PC-9 (cell line): ENCODE measurements around the gene METTL27. TPM values are rescaled to one million over a fixed set of nuclear protein-coding genes. Genes with fewer than 3 reads are reported as not detected.

Experiments used
- BruUV-seq: library from RNA; stranded (reverse); fragments of 400-500 nt; replicated peaks from 2 replicates; lab custom pipeline; 2021; lab: Mats Ljungman, UMichigan
- CTCF ChIA-PET: fragments of 300-600 bp; sonication (Branson Sonifier 250); formaldehyde crosslinking; loops from one replicate; lab custom pipeline; 2022; ENCODE audit warnings: antibody characterized with exemption; lab: Charles Lee
- POLR2A ChIA-PET: fragments of 300-600 bp; sonication (Branson Sonifier 250); formaldehyde crosslinking; loops from one replicate; lab custom pipeline; 2022; ENCODE audit warnings: antibody characterized with exemption; ENCODE audit not compliant: unreplicated experiment; lab: Charles Lee
- DNase-seq, 2 experiments: peaks; one replicate each; pipeline versions ENCODE4 v3.0.0 to v3.0.0-alpha.2; 2015 to 2022; ENCODE audit warnings: mixed read lengths in 1 of 2
- H2AFZ ChIP-seq: fragments of 200-600 bp; sonication (generic); 2 replicates; pipeline ENCODE4 v1.8.1; 2017; ENCODE audit warnings: antibody characterized with exemption
- H3F3A ChIP-seq: fragments of 200-600 bp; sonication (generic); 2 replicates; pipeline ENCODE4 v1.8.1; 2017; ENCODE audit warnings: antibody characterized with exemption, mild to moderate bottlenecking, low read depth; ENCODE audit not compliant: insufficient read depth
- H3K27ac ChIP-seq: fragments of 200-600 bp; sonication (generic); 2 replicates; pipeline ENCODE4 v1.6.1; 2016; ENCODE audit warnings: mixed run types
- H3K27me3 ChIP-seq: fragments of 200-600 bp; sonication (generic); 2 replicates; pipeline ENCODE4 v1.6.1; 2016; ENCODE audit warnings: low read depth, mixed run types; ENCODE audit not compliant: insufficient read depth
- H3K36me3 ChIP-seq: fragments of 200-600 bp; sonication (generic); 2 replicates; pipeline ENCODE4 v1.6.1; 2016; ENCODE audit warnings: low read depth, mixed run types
- H3K4me1 ChIP-seq: fragments of 200-600 bp; sonication (generic); replicated peaks from 2 replicates; pipeline ENCODE4 v1.6.1; 2016; ENCODE audit warnings: mixed run types; ENCODE audit not compliant: insufficient read depth
- H3K4me2 ChIP-seq: fragments of 200-600 bp; sonication (generic); 2 replicates; pipeline ENCODE4 v1.6.1; 2017; ENCODE audit warnings: mixed run types
- H3K4me3 ChIP-seq: fragments of 200-600 bp; sonication (generic); 2 replicates; pipeline ENCODE4 v1.6.1; 2016; ENCODE audit warnings: mixed run types
- H3K79me2 ChIP-seq: fragments of 200-600 bp; sonication (generic); 2 replicates; pipeline ENCODE4 v1.6.1; 2017; ENCODE audit warnings: low read depth, mixed run types
- H3K9me2 ChIP-seq: fragments of 200-600 bp; sonication (generic); 2 replicates; pipeline ENCODE4 v1.8.1; 2017; ENCODE audit warnings: mild to moderate bottlenecking; ENCODE audit not compliant: insufficient read depth
- H3K9me3 ChIP-seq: fragments of 200-600 bp; sonication (generic); 2 replicates; pipeline ENCODE4 v1.8.1; 2016; ENCODE audit warnings: low read depth; ENCODE audit not compliant: insufficient read depth
- H4K20me1 ChIP-seq: fragments of 200-600 bp; sonication (generic); 2 replicates; pipeline ENCODE4 v1.8.1; 2017; ENCODE audit not compliant: insufficient read depth
- EZH2 ChIP-seq: fragments of 200-600 bp; sonication (generic); IDR thresholded peaks from 2 replicates; pipeline ENCODE4 v1.8.0; 2017; ENCODE audit warnings: antibody characterized with exemption, low read depth
- intact Hi-C: fragments of 100-400 bp; cut with micrococcal nuclease; formaldehyde crosslinking; loops from one replicate; pipeline ENCODE4 v1.10.0; 2022; ENCODE audit not compliant: unreplicated experiment
- total RNA-seq: library from RNA; stranded (reverse); gene quantifications from 2 replicates; pipeline ENCODE4 v1.2.3, GENCODE V29; 2021
- TF ChIP-seq, protein P1 (sequence below): fragments of 200-600 bp; sonication (generic); conservative IDR thresholded peaks from 2 replicates; pipeline ENCODE4 v1.6.1; 2017; ENCODE audit warnings: mixed run types, antibody characterized with exemption, mild to moderate bottlenecking, moderate library complexity

METTL27 gene
- total RNA-seq, 1 experiment from 2014 or later: 23.2 TPM

GRCh38 chr7:73828107-73828803 is 14.1 kb downstream of the METTL27 start:
- CTCF ChIA-PET: no interaction called here
- intact Hi-C loops: loop anchor here (10.0 kb wide), 1 partner anchor 243 kb away; no protein-coding TSS in a partner anchor

GRCh38 chr7:73827567-73828106 is 14.7 kb downstream of the METTL27 start:
- Histone ChIP-seq H3K4me2 (peak overlapping the region; percentile 79), H3K27me3 (no peaks in the 10 kb centered on the region), H3F3A (peaks cover 69% of the 10 kb centered on the region), H3K9me3 (no peaks in the 10 kb centered on the region), H4K20me1 (peaks cover 9% of the 10 kb centered on the region), H3K79me2 (peaks cover 35% of the 10 kb centered on the region), H2AFZ (no peak overlapping the region), H3K36me3 (peaks cover 10% of the 10 kb centered on the region), H3K4me1 (peaks cover 75% of the 10 kb centered on the region), H3K9me2 (no peaks in the 10 kb centered on the region), H3K27ac (peak overlapping the region; percentile 99), H3K4me3 (peak overlapping the region; percentile 23; the same call in 1 of the 2 replicates)
- POLR2A ChIA-PET: interaction anchor here (0.5 to 1.5 kb wide), 13 partner anchors 15 to 220 kb away, joined by 3 to 32 read pairs (median 6); partner anchors contain the start of genes ABHD11, CLDN3 and METTL27
- CTCF ChIA-PET: interaction anchor here (0.5 kb wide), 1 partner anchor 219 kb away, joined by 5 read pairs; no protein-coding TSS in a partner anchor
- intact Hi-C loops: loop anchor here (1.0 to 10.0 kb wide), 2 partner anchors 24 to 243 kb away; no protein-coding TSS in a partner anchor
- TF ChIP-seq, protein P1, sequence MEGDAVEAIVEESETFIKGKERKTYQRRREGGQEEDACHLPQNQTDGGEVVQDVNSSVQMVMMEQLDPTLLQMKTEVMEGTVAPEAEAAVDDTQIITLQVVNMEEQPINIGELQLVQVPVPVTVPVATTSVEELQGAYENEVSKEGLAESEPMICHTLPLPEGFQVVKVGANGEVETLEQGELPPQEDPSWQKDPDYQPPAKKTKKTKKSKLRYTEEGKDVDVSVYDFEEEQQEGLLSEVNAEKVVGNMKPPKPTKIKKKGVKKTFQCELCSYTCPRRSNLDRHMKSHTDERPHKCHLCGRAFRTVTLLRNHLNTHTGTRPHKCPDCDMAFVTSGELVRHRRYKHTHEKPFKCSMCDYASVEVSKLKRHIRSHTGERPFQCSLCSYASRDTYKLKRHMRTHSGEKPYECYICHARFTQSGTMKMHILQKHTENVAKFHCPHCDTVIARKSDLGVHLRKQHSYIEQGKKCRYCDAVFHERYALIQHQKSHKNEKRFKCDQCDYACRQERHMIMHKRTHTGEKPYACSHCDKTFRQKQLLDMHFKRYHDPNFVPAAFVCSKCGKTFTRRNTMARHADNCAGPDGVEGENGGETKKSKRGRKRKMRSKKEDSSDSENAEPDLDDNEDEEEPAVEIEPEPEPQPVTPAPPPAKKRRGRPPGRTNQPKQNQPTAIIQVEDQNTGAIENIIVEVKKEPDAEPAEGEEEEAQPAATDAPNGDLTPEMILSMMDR: no peak
- peak; percentile 96 for DNase-seq
- BruUV-seq: no TSS peak

More at GRCh38 chr7:73828107-73828803, 14.1 kb downstream of the METTL27 start:
- Histone ChIP-seq H3K27me3 (no peaks in the 10 kb centered on the region), H3K9me3 (no peaks in the 10 kb centered on the region), H3K9me2 (no peaks in the 10 kb centered on the region), H3K4me1 (peaks cover 69% of the 10 kb centered on the region), H3F3A (peaks cover 70% of the 10 kb centered on the region), H3K4me2 (peak overlapping the region; percentile 94), H3K79me2 (peaks cover 40% of the 10 kb centered on the region), H2AFZ (no peak overlapping the region), H3K27ac (peak overlapping the region; percentile 99), H3K4me3 (peak overlapping the region; percentile 58; the same call in 1 of the 2 replicates), H4K20me1 (peaks cover 9% of the 10 kb centered on the region), H3K36me3 (peaks cover 10% of the 10 kb centered on the region)
- peak; percentile 92 to 99 for DNase-seq
- BruUV-seq: no TSS peak
- POLR2A ChIA-PET: interaction anchor here (0.6 to 1.5 kb wide), 10 partner anchors 22 to 94 kb away, joined by 4 to 32 read pairs (median 8); partner anchors contain the start of genes ABHD11 and CLDN3
- TF ChIP-seq, protein P1: no peak
- no peak for TF ChIP-seq EZH2

DNA sequence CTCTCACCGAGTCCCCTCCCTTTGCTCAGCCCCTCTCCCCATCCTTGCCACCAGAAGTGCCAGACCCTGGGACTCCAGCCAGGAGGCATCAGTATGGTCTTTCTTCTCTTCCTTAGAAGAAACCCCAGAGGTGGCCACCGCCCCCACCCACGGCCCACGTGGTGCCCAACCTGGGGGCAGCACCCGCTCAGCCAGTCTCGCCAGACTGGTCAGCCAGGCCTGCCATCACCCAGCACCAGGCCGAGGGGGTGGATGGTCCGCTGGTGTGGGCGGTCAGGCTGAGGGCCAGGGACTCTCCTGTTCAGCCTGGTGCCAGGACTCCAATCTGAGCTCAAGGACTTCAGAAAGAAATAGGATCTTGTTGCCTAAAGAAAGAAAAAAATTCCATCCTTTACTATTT is 17.3 kb downstream of the METTL27 start:
- Histone ChIP-seq H3K27ac (peak overlapping the region; percentile 99), H2AFZ (no peak overlapping the region), H3K4me1 (peaks cover 82% of the 10 kb centered on the region), H3K9me2 (no peaks in the 10 kb centered on the region), H3K79me2 (peaks cover 11% of the 10 kb centered on the region), H3F3A (peaks cover 60% of the 10 kb centered on the region), H4K20me1 (no peaks in the 10 kb centered on the region), H3K27me3 (no peaks in the 10 kb centered on the region), H3K4me3 (no peak overlapping the region), H3K4me2 (peak overlapping the region; percentile 43), H3K9me3 (no peaks in the 10 kb centered on the region), H3K36me3 (no peaks in the 10 kb centered on the region)
- ChIA-PET CTCF (no interaction called here), POLR2A (interaction anchor here (0.5 to 1.3 kb wide), 4 partner anchors 15 to 247 kb away, joined by 4 to 9 read pairs (median 6); partner anchors contain the start of gene TBL2)
- TF ChIP-seq, protein P1: no peak
- TF ChIP-seq EZH2: no peak
- BruUV-seq: no TSS peak
- intact Hi-C loops: loop anchor here (10.0 kb wide), 1 partner anchor 240 kb away; no protein-coding TSS in a partner anchor
- peak; percentile 66 to 93 for DNase-seq
